ENCODE data around the gene PTCH2. TPM values are rescaled to one million over a fixed set of nuclear protein-coding genes. Genes with fewer than 3 reads are reported as not detected.

PTCH2 gene
- total RNA-seq, 1 donor from 2014 or later, result 1.3 TPM

- peak overlapping the region; percentile 40 for H3K4me3 Mint-ChIP-seq (ENCODE audit: unreplicated experiment)
- peaks cover 22% of the 10 kb centered on the region for H3K4me1 Mint-ChIP-seq (ENCODE audit: low read depth)
- H3K27me3 Mint-ChIP-seq (ENCODE audit: low read depth), result no peaks in the 10 kb centered on the region
- peak; percentile 53 for DNase-seq (ENCODE audit: low spot score)
- H3K9me3 Mint-ChIP-seq (ENCODE audit: low read depth), result no peaks in the 10 kb centered on the region
- no peak overlapping the region for H3K27ac Mint-ChIP-seq (ENCODE audit: unreplicated experiment)
- TF ChIP-seq CTCF (IDR thresholded peaks at IDR 0.05), result no peak
- H3K36me3 Mint-ChIP-seq (ENCODE audit: low read depth), result no peaks in the 10 kb centered on the region
Measured at GRCh38 chr1:44786841-44787426, 56.1 kb downstream of the PTCH2 start.

GRCh38 chr1:44786138-44786840, 56.8 kb downstream of the PTCH2 start:
- peak; percentile 99 for TF ChIP-seq CTCF (IDR thresholded peaks at IDR 0.05)
- Mint-ChIP-seq H3K27me3 (ENCODE audit: low read depth) (no peaks in the 10 kb centered on the region), H3K9me3 (ENCODE audit: low read depth) (no peaks in the 10 kb centered on the region), H3K4me3 (ENCODE audit: unreplicated experiment) (peak overlapping the region; percentile 40), H3K36me3 (ENCODE audit: low read depth) (peaks cover 3% of the 10 kb centered on the region), H3K4me1 (ENCODE audit: low read depth) (peaks cover 22% of the 10 kb centered on the region), H3K27ac (ENCODE audit: unreplicated experiment) (no peak overlapping the region)
- peak; percentile 81 for DNase-seq (ENCODE audit: low spot score)

GRCh38 chr1:44785501-44786137, 57.4 kb downstream of the PTCH2 start:
- Mint-ChIP-seq H3K27ac (ENCODE audit: unreplicated experiment) (no peak overlapping the region), H3K4me3 (ENCODE audit: unreplicated experiment) (peak overlapping the region; percentile 40), H3K36me3 (ENCODE audit: low read depth) (peaks cover 6% of the 10 kb centered on the region), H3K4me1 (ENCODE audit: low read depth) (peaks cover 22% of the 10 kb centered on the region), H3K27me3 (ENCODE audit: low read depth) (no peaks in the 10 kb centered on the region), H3K9me3 (ENCODE audit: low read depth) (no peaks in the 10 kb centered on the region)
- TF ChIP-seq CTCF (IDR thresholded peaks at IDR 0.05), result no peak
- DNase-seq (ENCODE audit: low spot score), result peak; percentile 55

GRCh38 chr1:44785029-44785380, 58.0 kb downstream of the PTCH2 start:
- DNase-seq (ENCODE audit: low spot score), result peak; percentile 83
- Mint-ChIP-seq H3K27me3 (ENCODE audit: low read depth) (no peaks in the 10 kb centered on the region), H3K27ac (ENCODE audit: unreplicated experiment) (no peak overlapping the region), H3K4me3 (ENCODE audit: unreplicated experiment) (no peak overlapping the region), H3K4me1 (ENCODE audit: low read depth) (peaks cover 22% of the 10 kb centered on the region), H3K9me3 (ENCODE audit: low read depth) (no peaks in the 10 kb centered on the region), H3K36me3 (ENCODE audit: low read depth) (peaks cover 6% of the 10 kb centered on the region)
- TF ChIP-seq CTCF (IDR thresholded peaks at IDR 0.05), result no peak

DNA sequence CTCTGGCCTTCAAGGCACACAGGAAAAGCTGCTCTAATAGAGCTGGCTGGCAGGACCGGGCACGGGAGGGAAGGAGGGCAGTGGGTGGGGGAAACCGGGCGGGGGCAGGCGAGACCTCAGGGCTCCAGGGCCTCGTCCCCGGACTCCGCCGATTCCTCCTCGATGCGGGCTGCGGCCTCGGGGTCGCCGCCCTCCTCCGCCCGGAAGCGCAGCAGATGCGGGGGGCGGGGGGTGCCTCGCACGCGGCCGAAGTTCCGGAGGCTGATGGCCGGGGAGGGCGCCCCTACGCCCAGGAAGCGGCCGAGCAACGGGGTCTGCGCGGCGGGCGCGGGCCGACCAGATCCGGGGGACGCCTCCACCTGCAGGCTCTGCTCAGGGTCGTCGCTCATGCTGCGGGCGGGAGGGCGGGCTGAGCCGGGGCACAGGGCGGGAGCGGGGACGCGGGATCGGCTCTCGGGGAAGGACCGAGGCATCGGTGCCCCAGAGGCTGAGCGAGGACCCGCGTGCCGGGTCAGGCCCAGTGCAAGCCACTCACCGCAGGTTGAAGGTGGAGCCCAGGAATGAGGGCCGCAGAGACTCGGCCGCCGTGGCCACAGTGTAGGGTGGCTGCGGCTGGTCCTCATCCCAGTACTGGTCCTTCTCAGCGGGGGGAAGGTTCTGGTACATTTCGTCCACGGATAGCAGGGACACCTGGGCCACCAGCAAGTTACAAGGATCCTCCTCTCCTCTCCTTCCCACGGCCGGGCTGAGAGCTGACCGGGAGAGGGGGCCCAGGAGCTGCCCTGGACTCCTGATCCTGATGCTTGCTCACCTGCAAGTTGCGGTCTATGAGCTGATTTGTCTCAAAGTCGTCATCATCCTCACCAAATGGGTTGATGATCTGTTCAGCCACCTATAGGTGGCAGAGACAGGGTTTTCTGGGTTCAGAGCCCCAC, 58.7 kb downstream of the PTCH2 start:
- Mint-ChIP-seq H3K4me1 (ENCODE audit: low read depth) (peaks cover 22% of the 10 kb centered on the region), H3K9me3 (ENCODE audit: low read depth) (no peaks in the 10 kb centered on the region), H3K36me3 (ENCODE audit: low read depth) (peaks cover 6% of the 10 kb centered on the region), H3K27me3 (ENCODE audit: low read depth) (no peaks in the 10 kb centered on the region), H3K4me3 (ENCODE audit: unreplicated experiment) (peak overlapping the region; percentile 37), H3K27ac (ENCODE audit: unreplicated experiment) (no peak overlapping the region)
- peak; percentile 88 for DNase-seq (ENCODE audit: low spot score)
- peak; percentile 33 for TF ChIP-seq CTCF (IDR thresholded peaks at IDR 0.05)
